ENCODE data around the gene TRAPPC6A. TPM values are rescaled to one million over a fixed set of nuclear protein-coding genes. Genes with fewer than 3 reads are reported as not detected.
A peak's percentile ranks its signal among the peaks of the same experiment; 100 is the strongest.

TRAPPC6A gene
- total and polyA plus RNA-seq, 2 of the 13 experiments (the other 11 are each of a cell fraction or from before 2014, with no cell fraction given) = 6.5 to 21.0 TPM

DNA sequence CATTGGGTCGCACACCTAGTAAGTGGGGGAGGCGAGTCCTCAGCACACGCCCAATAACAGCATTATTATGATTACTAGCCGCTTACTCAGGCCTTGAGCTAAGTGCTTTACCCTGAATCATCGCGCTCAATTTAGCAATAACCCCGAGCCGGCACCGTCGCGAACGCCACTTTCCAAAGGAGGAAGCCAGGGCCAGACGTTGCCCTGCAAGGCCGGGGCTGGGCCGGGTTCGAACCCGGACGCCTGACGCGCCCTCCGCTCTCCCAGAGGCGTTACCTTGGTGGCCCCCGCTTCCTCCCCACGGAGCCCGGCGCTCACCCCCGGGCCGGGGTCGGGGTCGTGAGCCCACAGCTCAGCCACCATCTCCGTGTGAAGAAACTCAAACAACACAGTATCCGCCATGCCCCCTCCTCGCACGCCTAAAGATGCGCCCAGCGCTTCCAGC is at the start of gene TRAPPC6A (continued):
- TF ChIP-seq, protein P1, sequence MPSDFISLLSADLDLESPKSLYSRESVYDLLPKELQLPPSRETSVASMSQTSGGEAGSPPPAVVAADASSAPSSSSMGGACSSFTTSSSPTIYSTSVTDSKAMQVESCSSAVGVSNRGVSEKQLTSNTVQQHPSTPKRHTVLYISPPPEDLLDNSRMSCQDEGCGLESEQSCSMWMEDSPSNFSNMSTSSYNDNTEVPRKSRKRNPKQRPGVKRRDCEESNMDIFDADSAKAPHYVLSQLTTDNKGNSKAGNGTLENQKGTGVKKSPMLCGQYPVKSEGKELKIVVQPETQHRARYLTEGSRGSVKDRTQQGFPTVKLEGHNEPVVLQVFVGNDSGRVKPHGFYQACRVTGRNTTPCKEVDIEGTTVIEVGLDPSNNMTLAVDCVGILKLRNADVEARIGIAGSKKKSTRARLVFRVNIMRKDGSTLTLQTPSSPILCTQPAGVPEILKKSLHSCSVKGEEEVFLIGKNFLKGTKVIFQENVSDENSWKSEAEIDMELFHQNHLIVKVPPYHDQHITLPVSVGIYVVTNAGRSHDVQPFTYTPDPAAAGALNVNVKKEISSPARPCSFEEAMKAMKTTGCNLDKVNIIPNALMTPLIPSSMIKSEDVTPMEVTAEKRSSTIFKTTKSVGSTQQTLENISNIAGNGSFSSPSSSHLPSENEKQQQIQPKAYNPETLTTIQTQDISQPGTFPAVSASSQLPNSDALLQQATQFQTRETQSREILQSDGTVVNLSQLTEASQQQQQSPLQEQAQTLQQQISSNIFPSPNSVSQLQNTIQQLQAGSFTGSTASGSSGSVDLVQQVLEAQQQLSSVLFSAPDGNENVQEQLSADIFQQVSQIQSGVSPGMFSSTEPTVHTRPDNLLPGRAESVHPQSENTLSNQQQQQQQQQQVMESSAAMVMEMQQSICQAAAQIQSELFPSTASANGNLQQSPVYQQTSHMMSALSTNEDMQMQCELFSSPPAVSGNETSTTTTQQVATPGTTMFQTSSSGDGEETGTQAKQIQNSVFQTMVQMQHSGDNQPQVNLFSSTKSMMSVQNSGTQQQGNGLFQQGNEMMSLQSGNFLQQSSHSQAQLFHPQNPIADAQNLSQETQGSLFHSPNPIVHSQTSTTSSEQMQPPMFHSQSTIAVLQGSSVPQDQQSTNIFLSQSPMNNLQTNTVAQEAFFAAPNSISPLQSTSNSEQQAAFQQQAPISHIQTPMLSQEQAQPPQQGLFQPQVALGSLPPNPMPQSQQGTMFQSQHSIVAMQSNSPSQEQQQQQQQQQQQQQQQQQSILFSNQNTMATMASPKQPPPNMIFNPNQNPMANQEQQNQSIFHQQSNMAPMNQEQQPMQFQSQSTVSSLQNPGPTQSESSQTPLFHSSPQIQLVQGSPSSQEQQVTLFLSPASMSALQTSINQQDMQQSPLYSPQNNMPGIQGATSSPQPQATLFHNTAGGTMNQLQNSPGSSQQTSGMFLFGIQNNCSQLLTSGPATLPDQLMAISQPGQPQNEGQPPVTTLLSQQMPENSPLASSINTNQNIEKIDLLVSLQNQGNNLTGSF (CRISPR knock-in tag; IDR thresholded peaks at IDR 0.05) = no peak
- TF ChIP-seq ZKSCAN1 (IDR thresholded peaks at IDR 0.05; ENCODE audit: low read length) (no peak), KAT2B (IDR thresholded peaks at IDR 0.05; ENCODE audit: borderline replicate concordance, low read depth, low read length) (no peak), ZNF773 (CRISPR knock-in tag; IDR thresholded peaks at IDR 0.05; ENCODE audit: borderline replicate concordance) (no peak), SAP130 (CRISPR knock-in tag; IDR thresholded peaks at IDR 0.05; ENCODE audit: low read depth) (no peak), HNRNPLL (IDR thresholded peaks at IDR 0.05; ENCODE audit: low read depth, low read length, poor library complexity, severe bottlenecking) (no peak), ZNF367 (CRISPR knock-in tag; IDR thresholded peaks at IDR 0.05; ENCODE audit: borderline replicate concordance) (no peak), ZNF282 (IDR thresholded peaks at IDR 0.05; ENCODE audit: partially characterized antibody) (no peak), GLI4 (CRISPR knock-in tag; IDR thresholded peaks at IDR 0.05; ENCODE audit: borderline replicate concordance) (no peak), NCOR1 (IDR thresholded peaks at IDR 0.05; ENCODE audit: borderline replicate concordance, low read length) (no peak), ZNF749 (CRISPR knock-in tag; IDR thresholded peaks at IDR 0.05; ENCODE audit: borderline replicate concordance) (no peak), SATB2 (CRISPR knock-in tag; IDR thresholded peaks at IDR 0.05) (no peak), PHF8 (CRISPR knock-in tag; IDR thresholded peaks at IDR 0.05) (peak; percentile 82), ADNP (CRISPR knock-in tag; IDR thresholded peaks at IDR 0.05) (no peak), MED1 (CRISPR knock-in tag; IDR thresholded peaks at IDR 0.05) (no peak)
- TF ChIP-seq, protein P2, sequence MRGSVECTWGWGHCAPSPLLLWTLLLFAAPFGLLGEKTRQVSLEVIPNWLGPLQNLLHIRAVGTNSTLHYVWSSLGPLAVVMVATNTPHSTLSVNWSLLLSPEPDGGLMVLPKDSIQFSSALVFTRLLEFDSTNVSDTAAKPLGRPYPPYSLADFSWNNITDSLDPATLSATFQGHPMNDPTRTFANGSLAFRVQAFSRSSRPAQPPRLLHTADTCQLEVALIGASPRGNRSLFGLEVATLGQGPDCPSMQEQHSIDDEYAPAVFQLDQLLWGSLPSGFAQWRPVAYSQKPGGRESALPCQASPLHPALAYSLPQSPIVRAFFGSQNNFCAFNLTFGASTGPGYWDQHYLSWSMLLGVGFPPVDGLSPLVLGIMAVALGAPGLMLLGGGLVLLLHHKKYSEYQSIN (CRISPR knock-in tag; IDR thresholded peaks at IDR 0.05; ENCODE audit: borderline replicate concordance) = no peak
- TF ChIP-seq, protein P3, sequence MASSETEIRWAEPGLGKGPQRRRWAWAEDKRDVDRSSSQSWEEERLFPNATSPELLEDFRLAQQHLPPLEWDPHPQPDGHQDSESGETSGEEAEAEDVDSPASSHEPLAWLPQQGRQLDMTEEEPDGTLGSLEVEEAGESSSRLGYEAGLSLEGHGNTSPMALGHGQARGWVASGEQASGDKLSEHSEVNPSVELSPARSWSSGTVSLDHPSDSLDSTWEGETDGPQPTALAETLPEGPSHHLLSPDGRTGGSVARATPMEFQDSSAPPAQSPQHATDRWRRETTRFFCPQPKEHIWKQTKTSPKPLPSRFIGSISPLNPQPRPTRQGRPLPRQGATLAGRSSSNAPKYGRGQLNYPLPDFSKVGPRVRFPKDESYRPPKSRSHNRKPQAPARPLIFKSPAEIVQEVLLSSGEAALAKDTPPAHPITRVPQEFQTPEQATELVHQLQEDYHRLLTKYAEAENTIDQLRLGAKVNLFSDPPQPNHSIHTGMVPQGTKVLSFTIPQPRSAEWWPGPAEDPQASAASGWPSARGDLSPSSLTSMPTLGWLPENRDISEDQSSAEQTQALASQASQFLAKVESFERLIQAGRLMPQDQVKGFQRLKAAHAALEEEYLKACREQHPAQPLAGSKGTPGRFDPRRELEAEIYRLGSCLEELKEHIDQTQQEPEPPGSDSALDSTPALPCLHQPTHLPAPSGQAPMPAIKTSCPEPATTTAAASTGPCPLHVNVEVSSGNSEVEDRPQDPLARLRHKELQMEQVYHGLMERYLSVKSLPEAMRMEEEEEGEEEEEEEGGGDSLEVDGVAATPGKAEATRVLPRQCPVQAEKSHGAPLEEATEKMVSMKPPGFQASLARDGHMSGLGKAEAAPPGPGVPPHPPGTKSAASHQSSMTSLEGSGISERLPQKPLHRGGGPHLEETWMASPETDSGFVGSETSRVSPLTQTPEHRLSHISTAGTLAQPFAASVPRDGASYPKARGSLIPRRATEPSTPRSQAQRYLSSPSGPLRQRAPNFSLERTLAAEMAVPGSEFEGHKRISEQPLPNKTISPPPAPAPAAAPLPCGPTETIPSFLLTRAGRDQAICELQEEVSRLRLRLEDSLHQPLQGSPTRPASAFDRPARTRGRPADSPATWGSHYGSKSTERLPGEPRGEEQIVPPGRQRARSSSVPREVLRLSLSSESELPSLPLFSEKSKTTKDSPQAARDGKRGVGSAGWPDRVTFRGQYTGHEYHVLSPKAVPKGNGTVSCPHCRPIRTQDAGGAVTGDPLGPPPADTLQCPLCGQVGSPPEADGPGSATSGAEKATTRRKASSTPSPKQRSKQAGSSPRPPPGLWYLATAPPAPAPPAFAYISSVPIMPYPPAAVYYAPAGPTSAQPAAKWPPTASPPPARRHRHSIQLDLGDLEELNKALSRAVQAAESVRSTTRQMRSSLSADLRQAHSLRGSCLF (CRISPR knock-in tag; IDR thresholded peaks at IDR 0.05; ENCODE audit: borderline replicate concordance) = no peak
- TF ChIP-seq, protein P4, sequence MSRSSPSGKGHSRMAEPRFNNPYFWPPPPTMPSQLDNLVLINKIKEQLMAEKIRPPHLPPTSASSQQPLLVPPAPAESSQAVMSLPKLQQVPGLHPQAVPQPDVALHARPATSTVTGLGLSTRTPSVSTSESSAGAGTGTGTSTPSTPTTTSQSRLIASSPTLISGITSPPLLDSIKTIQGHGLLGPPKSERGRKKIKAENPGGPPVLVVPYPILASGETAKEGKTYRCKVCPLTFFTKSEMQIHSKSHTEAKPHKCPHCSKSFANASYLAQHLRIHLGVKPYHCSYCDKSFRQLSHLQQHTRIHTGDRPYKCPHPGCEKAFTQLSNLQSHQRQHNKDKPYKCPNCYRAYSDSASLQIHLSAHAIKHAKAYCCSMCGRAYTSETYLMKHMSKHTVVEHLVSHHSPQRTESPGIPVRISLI (CRISPR knock-in tag; IDR thresholded peaks at IDR 0.05; ENCODE audit: borderline replicate concordance) = no peak

Measured in HepG2 (cell line).